Adrenal gland (tissue), 5 donors: ENCODE results near the gene UBE2G1.

Experiments
- POLR2A ChIP-seq, 2 donors: fragments of 450-650 bp; IDR thresholded peaks; one replicate each; pipeline ENCODE4 v1.6.1; 2017; ENCODE audit warnings: antibody characterized with exemption in 2 of 2, mild to moderate bottlenecking in 2 of 2, moderate library complexity in 1 of 2
- TF ChIP-seq, protein P1 (sequence below), 6 experiments: fragments of 450-650 bp in 4 of 6; fragments of 200-600 bp in 2 of 6; sonication (generic) in 1 of 6; IDR thresholded peaks; 1 replicate in 5 of 6; 2 replicates in 1 of 6; pipeline versions ENCODE4 v1.5.1 to v1.8.0; 2016 to 2021; ENCODE audit warnings: antibody characterized with exemption in 6 of 6, mild to moderate bottlenecking in 2 of 6, moderate library complexity in 1 of 6
- donor health status: DM: no; HTN: no; CAD: no.

DNA sequence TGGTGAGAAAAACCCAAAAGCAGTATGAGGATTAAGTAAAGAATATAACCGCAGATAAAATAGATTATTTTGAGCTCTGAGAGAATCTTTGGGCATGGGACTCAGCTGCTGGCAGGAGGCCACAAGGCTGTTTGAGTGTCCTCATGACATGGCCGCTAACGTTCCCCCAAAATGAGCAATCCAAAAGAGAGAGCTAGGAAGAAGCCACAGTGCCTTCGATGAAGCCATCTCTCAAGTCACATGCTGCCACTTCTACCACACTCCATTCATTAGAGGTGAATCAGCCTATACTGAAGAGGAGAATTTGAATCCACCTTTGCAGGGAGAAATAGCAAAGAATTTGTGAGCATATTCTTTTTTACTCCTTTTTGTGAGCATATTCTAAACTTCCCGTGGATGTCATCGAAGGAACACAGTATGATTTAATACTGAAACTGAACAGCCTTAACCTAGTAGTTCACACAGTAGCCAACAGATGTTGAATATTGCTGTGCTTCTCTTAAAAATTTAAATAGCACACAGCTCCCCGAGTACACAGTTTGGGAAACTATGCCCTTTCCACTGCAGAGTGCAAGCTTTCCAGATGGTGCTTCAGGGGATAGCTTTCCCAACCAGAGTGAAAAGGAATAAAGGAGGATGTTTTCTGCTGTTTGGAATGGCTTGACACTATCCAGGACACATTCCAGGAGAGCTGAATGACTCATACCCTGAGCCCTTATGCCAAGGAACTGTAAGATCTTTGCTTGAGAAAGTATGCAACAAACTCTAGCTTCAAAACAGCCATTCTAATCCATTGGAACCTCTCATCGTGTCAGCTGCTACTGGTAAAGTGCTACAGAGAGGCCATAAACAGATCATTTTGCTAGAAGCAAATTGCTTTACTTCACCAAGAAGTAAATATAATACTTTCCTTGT lies 136.6 kb downstream of the UBE2G1 start:
- TF ChIP-seq, protein P1, sequence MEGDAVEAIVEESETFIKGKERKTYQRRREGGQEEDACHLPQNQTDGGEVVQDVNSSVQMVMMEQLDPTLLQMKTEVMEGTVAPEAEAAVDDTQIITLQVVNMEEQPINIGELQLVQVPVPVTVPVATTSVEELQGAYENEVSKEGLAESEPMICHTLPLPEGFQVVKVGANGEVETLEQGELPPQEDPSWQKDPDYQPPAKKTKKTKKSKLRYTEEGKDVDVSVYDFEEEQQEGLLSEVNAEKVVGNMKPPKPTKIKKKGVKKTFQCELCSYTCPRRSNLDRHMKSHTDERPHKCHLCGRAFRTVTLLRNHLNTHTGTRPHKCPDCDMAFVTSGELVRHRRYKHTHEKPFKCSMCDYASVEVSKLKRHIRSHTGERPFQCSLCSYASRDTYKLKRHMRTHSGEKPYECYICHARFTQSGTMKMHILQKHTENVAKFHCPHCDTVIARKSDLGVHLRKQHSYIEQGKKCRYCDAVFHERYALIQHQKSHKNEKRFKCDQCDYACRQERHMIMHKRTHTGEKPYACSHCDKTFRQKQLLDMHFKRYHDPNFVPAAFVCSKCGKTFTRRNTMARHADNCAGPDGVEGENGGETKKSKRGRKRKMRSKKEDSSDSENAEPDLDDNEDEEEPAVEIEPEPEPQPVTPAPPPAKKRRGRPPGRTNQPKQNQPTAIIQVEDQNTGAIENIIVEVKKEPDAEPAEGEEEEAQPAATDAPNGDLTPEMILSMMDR (IDR thresholded peaks at IDR 0.05), result no peak
- peak in 1 of 2 donors; percentile 24 for TF ChIP-seq POLR2A (IDR thresholded peaks at IDR 0.05)
